Effector memory CD4-positive, alpha-beta T cell (primary cell): ENCODE results near the gene CHN1.

Experiments used
- DNase-seq, 3 donors: peaks; one replicate each; pipeline ENCODE4 v3.0.0-alpha.2; 2020
- H3K27ac ChIP-seq: 2 replicates; pipeline ENCODE4 v1.7.0; 2013; ENCODE audit warnings: mild to moderate bottlenecking, low read length, moderate library complexity; ENCODE audit not compliant: insufficient read depth, poor library complexity, severe bottlenecking
- H3K27me3 ChIP-seq: replicated peaks from 2 replicates; pipeline ENCODE4 v1.7.0; 2013; ENCODE audit warnings: mild to moderate bottlenecking, low read length; ENCODE audit not compliant: insufficient read depth, control insufficient read depth, poor library complexity, severe bottlenecking
- H3K36me3 ChIP-seq: 2 replicates; pipeline ENCODE4 v1.7.0; 2013; ENCODE audit warnings: mild to moderate bottlenecking, low read length, moderate library complexity; ENCODE audit not compliant: control insufficient read depth, insufficient read depth
- H3K4me1 ChIP-seq: 2 replicates; pipeline ENCODE4 v1.7.0; 2013; ENCODE audit warnings: low read length, mild to moderate bottlenecking; ENCODE audit not compliant: control insufficient read depth, insufficient read depth, poor library complexity, severe bottlenecking
- H3K4me3 ChIP-seq: 2 replicates; pipeline ENCODE4 v1.7.0; 2013; ENCODE audit warnings: low read length, low read depth, mild to moderate bottlenecking; ENCODE audit not compliant: insufficient read depth, poor library complexity, severe bottlenecking
- H3K9me3 ChIP-seq: 2 replicates; pipeline ENCODE4 v1.7.0; 2013; ENCODE audit warnings: mild to moderate bottlenecking, low read length, moderate library complexity; ENCODE audit not compliant: control insufficient read depth
- total RNA-seq, 3 donors: gene quantifications; one replicate each; lab custom pipeline; 2026; lab: John Stamatoyannopoulos, UW

The CHN1 gene
- total RNA-seq: 4.8 to 11.4 (median 4.9) reads per million in 3 donors

- DNase-seq: peak; percentile 46 to 65 (median 56)
These were observed at the start of gene CHN1 for GRCh38 chr2:175004980-175005732. TSS of gene CHN1 (minus strand) at chr2:175005381. CDS start at chr2:175004912, 469 bp downstream.

DNA sequence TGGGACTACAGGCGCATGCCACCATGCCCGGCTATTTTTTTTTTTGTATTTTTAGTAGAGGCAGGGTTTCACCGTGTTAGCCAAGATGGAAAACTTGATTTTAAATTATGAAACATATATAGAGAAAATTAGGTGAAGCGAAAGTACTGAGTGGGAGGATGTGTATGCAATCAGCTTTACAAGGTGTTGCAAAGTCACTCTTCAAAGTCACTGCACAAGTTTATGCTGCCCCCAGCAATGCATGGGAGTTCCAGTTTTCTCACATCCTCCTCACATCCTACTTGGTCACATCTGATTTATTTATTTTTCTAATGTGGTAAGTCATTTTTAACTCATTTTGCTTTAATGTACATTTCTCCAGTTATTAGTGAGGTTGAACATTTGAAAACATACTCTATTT lies 49.2 kb upstream of the CHN1 start:
- DNase-seq: no peak
- no peak overlapping the region for H3K27ac ChIP-seq
- no peaks in the 10 kb centered on the region for H3K4me1 ChIP-seq
- no peaks in the 10 kb centered on the region for H3K9me3 ChIP-seq
- no peaks in the 10 kb centered on the region for H3K27me3 ChIP-seq
- no peaks in the 10 kb centered on the region for H3K36me3 ChIP-seq
- H3K4me3 ChIP-seq: no peak overlapping the region

More at GRCh38 chr2:175004980-175005732, at the start of gene CHN1:
- Histone ChIP-seq H3K36me3 (no peaks in the 10 kb centered on the region), H3K9me3 (no peaks in the 10 kb centered on the region), H3K27ac (peak within 1 kb of the TSS; percentile 1), H3K27me3 (peaks cover 11% of the 10 kb centered on the region), H3K4me1 (peaks cover 4% of the 10 kb centered on the region), H3K4me3 (peak within 1 kb of the TSS; percentile 87)

- no peaks in the 10 kb centered on the region for H3K9me3 ChIP-seq
These were observed 44.5 kb upstream of the CHN1 start for GRCh38 chr2:175049661-175050060.

DNA sequence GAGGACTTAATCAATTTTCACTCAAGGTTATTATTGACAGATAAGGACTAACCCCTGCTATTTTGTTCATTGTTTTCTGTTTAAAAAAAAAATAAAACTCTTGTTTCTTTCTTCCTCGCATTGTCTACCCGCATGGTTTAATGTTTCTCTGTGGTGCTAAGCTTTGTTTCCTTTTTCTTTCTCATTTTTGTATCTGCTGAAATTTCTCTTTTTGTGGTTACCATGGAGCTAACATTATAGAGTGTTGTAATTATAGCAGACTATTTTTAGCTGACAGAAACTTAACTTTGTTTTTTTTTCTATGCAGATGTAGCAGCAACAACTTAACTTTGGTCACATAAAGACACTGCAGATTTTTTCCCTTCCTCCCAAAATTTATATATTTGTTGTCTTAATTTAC lies 43.1 kb upstream of the CHN1 start:
- Histone ChIP-seq H3K9me3 (no peaks in the 10 kb centered on the region), H3K36me3 (no peaks in the 10 kb centered on the region), H3K4me1 (no peaks in the 10 kb centered on the region), H3K27me3 (no peaks in the 10 kb centered on the region), H3K4me3 (no peak overlapping the region), H3K27ac (no peak overlapping the region)
- no peak for DNase-seq

More at GRCh38 chr2:175049661-175050060, 44.5 kb upstream of the CHN1 start:
- Histone ChIP-seq H3K36me3 (no peaks in the 10 kb centered on the region), H3K4me3 (no peak overlapping the region), H3K27me3 (no peaks in the 10 kb centered on the region), H3K4me1 (no peaks in the 10 kb centered on the region), H3K27ac (no peak overlapping the region)
- no peak for DNase-seq

- no peaks in the 10 kb centered on the region for H3K4me1 ChIP-seq
- no peaks in the 10 kb centered on the region for H3K27me3 ChIP-seq
- no peak overlapping the region for H3K4me3 ChIP-seq
- H3K27ac ChIP-seq: no peak overlapping the region
- DNase-seq: no peak
- no peaks in the 10 kb centered on the region for H3K36me3 ChIP-seq
- no peaks in the 10 kb centered on the region for H3K9me3 ChIP-seq
These were observed 34.3 kb upstream of the CHN1 start for GRCh38 chr2:175039490-175039889.

- no peak for DNase-seq
- no peaks in the 10 kb centered on the region for H3K9me3 ChIP-seq
- no peaks in the 10 kb centered on the region for H3K36me3 ChIP-seq
- H3K27me3 ChIP-seq: no peaks in the 10 kb centered on the region
- no peak overlapping the region for H3K27ac ChIP-seq
- no peaks in the 10 kb centered on the region for H3K4me1 ChIP-seq
- no peak overlapping the region for H3K4me3 ChIP-seq
These were observed 33.9 kb upstream of the CHN1 start for GRCh38 chr2:175039031-175039430.

- DNase-seq: no peak
- H3K9me3 ChIP-seq: no peaks in the 10 kb centered on the region
- no peaks in the 10 kb centered on the region for H3K4me1 ChIP-seq
- H3K27me3 ChIP-seq: no peaks in the 10 kb centered on the region
- no peaks in the 10 kb centered on the region for H3K36me3 ChIP-seq
- no peak overlapping the region for H3K4me3 ChIP-seq
- H3K27ac ChIP-seq: no peak overlapping the region
These were observed 32.8 kb upstream of the CHN1 start for GRCh38 chr2:175037941-175038340.

- H3K4me3 ChIP-seq: no peak overlapping the region
- no peaks in the 10 kb centered on the region for H3K9me3 ChIP-seq
- no peak for DNase-seq
- H3K4me1 ChIP-seq: no peaks in the 10 kb centered on the region
- H3K27ac ChIP-seq: no peak overlapping the region
- no peaks in the 10 kb centered on the region for H3K36me3 ChIP-seq
- H3K27me3 ChIP-seq: no peaks in the 10 kb centered on the region
These were observed 31.4 kb upstream of the CHN1 start for GRCh38 chr2:175036582-175037018.

GRCh38 chr2:175035806-175036205 lies 30.6 kb upstream of the CHN1 start:
- Histone ChIP-seq H3K4me1 (no peaks in the 10 kb centered on the region), H3K27ac (no peak overlapping the region), H3K9me3 (no peaks in the 10 kb centered on the region), H3K27me3 (no peaks in the 10 kb centered on the region), H3K36me3 (no peaks in the 10 kb centered on the region), H3K4me3 (no peak overlapping the region)
- no peak for DNase-seq

DNA sequence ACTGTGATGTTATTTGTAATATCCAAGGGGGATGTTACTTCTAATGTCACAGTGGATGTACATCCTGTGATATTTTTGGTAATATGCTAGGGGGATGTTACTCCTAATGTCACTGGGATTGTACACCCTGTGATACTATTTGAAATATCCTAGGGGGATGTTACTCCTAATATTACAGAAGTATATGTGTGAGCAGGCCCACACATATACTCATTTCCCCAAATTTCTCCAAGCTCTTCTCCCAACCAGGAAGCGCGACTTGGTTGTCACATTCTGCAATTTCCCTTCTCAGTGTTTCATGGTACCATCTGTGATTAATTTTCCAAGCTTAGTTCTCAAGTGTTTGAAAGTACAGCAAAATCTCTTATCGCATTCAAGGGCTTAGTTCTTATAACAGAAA lies 29.5 kb upstream of the CHN1 start:
- Histone ChIP-seq H3K9me3 (no peaks in the 10 kb centered on the region), H3K36me3 (no peaks in the 10 kb centered on the region), H3K4me1 (no peaks in the 10 kb centered on the region), H3K27me3 (no peaks in the 10 kb centered on the region), H3K27ac (no peak overlapping the region), H3K4me3 (no peak overlapping the region)
- no peak for DNase-seq
